Ureter (tissue), 1 donor: ENCODE data around the gene SYT5. TPM values are rescaled to one million over a fixed set of nuclear protein-coding genes. Genes with fewer than 3 reads are reported as not detected.
A peak's percentile ranks its signal among the peaks of the same experiment; 100 is the strongest.
"Not testable (repeated sequence)": the region's sequence is repeated elsewhere in the genome, so short reads cannot be mapped to it uniquely, and the experiment has no call there.

ENCODE experiments used
- DNase-seq: peaks from one replicate; pipeline ENCODE4 v3.0.0-alpha.2; 2020; ENCODE audit warnings: low spot score
- total RNA-seq: library from RNA; stranded (reverse); gene quantifications from one replicate; pipeline ENCODE4 v1.2.4, GENCODE V29; 2023
- donor health status: DM: yes; HTN: yes; CAD: no.

The SYT5 gene
- total RNA-seq, 1 donor from 2014 or later: not detected

GRCh38 chr19:55208880-55209692 lies 29.0 kb upstream of the SYT5 start, which contains the start of gene PTPRH:
Gene PTPRH (minus strand): TSS chr19:55209501. CDS start chr19:55209433, 68 bp downstream.
- DNase-seq: no peak

DNA sequence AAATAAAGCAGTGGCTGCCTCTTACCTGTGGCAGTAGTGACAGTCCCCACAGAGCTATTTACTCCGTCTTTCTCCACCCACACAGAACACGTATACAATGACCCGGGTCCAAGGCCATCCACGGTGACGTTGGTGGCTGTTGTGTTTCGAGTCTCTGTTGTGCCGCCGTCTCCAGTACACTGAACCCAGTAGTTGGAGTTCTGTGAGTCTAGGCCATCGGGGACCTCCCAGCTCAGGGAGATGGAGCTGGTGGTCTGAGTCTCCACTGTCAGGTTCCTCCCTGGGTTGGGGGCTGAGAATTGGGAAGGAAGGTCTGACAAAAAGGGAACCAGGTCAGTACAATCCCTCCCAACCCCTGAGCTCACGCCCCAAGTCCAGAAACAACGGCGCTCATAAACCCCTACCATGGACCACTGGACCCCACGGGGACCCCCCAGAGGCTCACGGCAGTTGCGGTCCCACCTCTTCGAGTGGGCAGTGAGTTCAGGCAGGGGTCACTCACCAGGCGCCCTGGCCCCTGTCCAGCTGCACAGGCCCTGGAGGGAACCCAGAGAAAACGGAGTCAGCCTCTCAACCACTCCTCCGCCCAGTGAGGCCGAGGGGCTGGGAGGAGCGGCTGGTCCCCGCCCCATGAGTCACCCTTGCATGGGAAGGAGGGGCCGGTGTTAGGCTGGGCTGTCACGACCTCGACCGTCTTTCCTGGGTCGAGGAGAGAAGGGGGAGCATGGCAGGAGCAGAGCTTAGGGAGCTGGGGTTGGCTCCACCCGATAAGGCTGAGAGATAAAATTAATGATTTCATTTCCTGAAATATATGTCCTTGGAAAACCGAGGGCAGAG lies 26.8 kb upstream of the SYT5 start:
- DNase-seq: peak; percentile 77

DNA sequence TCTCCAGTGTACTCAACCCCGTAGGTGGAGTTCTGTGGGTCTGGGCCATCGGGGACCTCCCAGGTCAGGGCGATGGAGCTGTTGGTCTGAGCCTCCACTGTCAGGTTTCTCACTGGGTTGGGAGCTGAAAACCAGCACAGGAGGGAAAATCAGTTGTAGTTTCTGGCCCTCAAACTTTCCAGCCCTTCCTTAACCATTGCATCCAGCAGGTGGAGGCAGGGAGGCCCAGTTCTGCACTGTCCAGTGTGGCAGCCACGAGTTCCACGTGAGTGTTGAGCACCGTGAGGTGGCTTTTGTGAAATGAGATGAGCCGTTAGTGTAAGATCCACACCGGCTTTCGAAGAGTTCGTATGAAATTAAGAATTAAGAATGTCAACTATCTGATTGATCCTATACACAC lies 22.1 kb upstream of the SYT5 start:
- DNase-seq: not testable (repeated sequence)

DNA sequence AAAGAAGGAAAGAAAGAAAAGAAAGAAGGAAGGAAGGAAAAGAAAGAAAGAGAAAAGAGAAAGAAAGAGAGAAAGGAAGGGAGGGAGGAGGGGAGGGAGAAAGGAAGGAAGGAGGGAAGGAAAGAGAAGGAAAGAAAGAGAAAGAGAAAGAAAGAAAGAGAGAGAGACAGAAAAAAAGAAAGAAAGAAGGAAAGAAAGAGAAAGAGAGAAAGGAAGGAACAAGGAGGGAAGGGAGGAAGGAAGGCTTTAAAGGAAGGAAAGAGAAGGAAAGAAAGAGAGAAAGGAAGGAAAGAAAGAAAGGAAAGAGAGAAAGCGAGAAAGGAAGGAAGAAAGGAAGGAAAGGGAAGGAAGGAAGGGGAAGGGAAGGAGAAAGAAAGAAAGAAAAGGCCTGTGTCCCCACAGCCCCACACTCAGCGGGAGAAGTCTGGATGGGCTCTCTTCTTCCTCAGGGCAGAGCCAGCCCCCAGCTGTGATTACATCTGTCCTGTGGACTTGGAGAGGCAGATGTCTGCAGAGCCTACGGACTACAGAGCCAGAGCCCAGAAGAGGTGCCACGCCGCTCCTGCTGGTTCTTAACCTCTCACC lies 19.6 kb upstream of the SYT5 start:
- no peak for DNase-seq

DNA sequence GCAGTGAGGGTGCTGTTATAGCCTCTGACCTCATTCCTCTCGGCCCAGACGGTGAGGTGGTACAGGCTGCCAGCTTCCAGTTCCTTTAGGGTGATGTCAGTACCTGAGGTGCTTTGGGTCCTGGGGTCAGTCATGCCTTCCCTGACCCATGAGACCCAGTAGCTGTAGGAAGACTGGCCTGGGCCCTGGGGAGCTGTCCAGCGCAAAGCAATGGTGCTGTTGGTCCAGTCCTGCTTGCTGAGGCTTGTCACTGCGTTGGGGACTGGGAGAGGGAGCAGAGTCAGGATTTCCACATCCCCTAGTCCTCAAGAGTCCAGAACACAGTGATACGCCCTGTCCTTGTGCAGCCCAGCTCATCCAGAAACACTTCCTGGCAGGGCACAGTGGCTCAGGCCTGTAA lies 18.6 kb upstream of the SYT5 start:
- no peak for DNase-seq

GRCh38 chr19:55197528-55197927 lies 17.4 kb upstream of the SYT5 start:
- DNase-seq: no peak

- DNase-seq: no peak
These were observed 16.7 kb upstream of the SYT5 start for GRCh38 chr19:55196803-55197202.

GRCh38 chr19:55193481-55193880 lies 13.4 kb upstream of the SYT5 start:
- DNase-seq: no peak

GRCh38 chr19:55189403-55189835 lies 9.3 kb upstream of the SYT5 start:
- peak; percentile 79 for DNase-seq

DNA sequence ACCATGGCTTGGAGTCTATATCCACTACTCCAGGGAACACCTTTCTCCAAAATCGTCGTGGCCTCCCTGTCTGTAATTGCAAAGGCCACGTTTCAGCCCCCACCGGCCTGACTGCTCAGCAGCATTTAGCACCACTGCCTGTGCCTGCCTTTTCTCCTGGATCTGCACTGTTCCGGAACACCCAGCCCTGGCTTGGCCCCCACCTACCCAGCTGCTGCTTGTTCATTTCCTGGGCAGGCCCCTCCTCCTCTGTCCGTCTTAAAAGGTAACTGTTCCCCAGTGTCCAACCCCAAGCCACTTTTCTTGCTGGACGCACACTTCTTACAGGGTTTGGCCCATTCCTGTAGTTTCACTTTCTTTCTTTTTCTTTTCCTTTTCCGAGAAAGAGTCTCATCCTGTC lies 8.5 kb upstream of the SYT5 start:
- DNase-seq: no peak

DNA sequence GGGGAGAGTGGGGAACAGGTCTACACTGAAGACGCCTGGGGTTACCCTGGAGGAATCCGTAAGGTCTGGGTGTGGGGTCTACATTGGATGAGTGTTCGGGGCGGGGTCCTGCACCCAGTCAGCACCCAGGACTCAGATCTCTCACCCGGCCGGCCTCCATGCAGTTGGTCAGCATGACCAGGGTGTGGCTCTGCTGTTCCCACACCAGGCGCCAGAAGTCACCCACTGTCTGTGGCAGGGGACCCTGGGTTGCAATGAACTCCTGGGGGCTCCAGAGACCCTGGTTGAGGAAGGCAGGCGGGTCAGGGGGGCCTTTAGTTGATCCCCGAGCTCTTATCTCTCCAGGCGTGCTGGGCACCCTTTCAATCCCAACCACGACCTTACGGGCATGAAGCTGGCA lies 6.0 kb upstream of the SYT5 start:
- no peak for DNase-seq

DNA sequence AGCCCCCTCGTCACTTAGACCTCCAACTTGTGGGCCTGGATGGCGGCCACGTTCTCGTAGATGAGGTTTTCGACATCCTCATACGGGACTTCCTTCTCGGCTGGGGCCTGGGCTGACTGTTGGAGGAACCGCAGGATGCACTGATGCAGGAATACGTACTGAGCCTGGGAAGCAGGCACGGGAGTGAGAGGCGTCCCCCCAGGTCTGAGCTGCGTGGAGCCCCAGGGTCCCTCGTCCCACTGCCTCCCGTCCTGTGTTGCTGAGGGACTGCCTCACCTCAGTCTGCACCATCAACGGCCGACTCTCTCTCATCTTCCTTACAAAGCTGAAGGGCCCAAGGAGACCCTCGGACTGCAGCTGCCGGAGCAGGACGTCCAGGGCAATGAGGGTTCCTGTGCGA lies 1.7 kb upstream of the SYT5 start:
- DNase-seq: no peak

- DNase-seq: no peak
These were observed 1.1 kb downstream of the SYT5 start for GRCh38 chr19:55178781-55179599.

- no peak for DNase-seq
These were observed 4.0 kb downstream of the SYT5 start for GRCh38 chr19:55176076-55176475.

DNA sequence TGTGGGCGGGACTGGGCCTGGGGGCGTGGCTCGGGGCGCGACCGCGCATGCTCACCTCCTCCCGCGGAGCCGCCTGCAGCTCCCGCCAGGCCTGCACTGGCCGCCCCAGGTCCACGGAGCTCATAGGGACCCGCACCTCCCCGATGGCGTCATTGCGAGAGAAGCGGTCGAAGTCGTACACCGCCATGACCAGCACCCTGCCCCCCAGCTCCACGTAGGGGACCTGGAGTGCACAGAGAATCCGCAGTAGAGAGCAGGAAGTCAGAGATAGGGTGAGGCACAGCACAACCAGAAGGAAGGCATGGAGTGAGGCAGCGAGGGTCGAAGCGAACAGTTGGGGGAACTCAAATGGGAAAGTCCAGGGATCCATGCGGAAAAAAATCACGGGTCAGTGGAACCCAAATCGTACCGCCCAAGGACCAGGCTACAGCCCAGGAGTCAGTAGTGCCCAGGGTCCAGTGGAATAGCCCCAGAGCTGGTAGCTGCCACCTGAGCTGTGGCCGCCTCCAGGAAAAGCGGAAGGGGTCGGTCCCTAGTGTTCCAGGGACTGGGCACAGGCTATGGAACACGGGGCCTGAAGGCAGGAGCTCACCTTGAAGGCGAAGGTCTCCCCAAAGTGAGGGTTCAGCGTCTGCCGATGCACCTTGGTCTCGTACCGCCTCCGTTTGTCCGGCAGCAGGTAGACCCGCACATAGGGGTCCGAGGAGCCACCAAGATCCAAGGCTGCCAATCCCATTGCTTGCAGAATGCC lies 4.8 kb downstream of the SYT5 start:
- DNase-seq: no peak

DNA sequence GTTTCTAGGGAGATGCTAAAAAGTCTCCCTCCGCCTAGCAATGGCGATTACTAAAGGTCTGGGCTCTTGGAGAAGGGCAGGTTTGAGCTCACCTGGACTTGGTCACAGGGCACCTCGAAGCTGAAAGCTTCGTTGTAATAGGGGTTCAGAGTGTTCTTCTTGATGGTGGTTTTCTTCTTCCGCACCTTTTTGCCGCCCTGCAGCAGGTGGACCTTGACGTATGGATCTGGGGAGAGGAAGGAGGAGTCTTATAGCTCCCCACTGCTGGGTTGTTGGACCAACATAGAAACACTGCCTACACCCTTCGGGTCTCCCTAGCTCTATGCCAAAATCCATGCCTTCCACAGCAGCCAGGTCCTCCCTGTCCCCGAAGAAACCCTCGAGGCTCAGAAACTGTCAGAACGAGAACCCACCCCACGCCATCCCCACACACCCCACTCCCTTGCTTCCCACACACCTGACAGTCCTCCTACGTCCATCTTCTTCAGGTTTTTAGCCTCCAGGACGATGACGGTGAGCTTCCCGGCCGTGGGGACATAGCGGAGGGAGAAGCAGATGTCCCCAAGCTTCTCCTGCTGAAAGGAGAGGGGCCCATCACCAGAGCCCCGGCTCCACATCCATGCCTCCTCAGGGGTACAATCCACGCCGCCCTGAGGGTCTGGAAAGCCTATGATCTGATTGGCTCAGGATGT lies 5.5 kb downstream of the SYT5 start:
- no peak for DNase-seq

- no peak for DNase-seq
These were observed 6.2 kb downstream of the SYT5 start for GRCh38 chr19:55173714-55174409.

GRCh38 chr19:55173186-55173713 lies 6.8 kb downstream of the SYT5 start:
- no peak for DNase-seq

- no peak for DNase-seq
These were observed 7.3 kb downstream of the SYT5 start for GRCh38 chr19:55172741-55173140.
